OCI-M2 (cell line): ENCODE data around the gene AP3M1.
"Not testable (repeated sequence)": the region's sequence is repeated elsewhere in the genome, so short reads cannot be mapped to it uniquely, and the experiment has no call there.

Experiments used
- DNase-seq: peaks from one replicate; lab custom pipeline; 2025; ENCODE audit not compliant: unreplicated experiment; lab: John Stamatoyannopoulos, UW

Gene AP3M1

GRCh38 chr10:74163319-74164068 is 12.9 kb upstream of the AP3M1 start:
- DNase-seq = no peak

GRCh38 chr10:74160013-74160412 is 9.4 kb upstream of the AP3M1 start:
- DNase-seq = no peak

- DNase-seq = no peak
Measured at GRCh38 chr10:74156919-74157289, 6.3 kb upstream of the AP3M1 start.

- DNase-seq = no peak
Measured at GRCh38 chr10:74153676-74154075, 3.0 kb upstream of the AP3M1 start.

GRCh38 chr10:74153123-74153522 is 2.5 kb upstream of the AP3M1 start:
- DNase-seq = no peak

- no peak for DNase-seq
Measured at GRCh38 chr10:74151879-74152722, 1.5 kb upstream of the AP3M1 start.

GRCh38 chr10:74150990-74151878 is 606 bp upstream of the AP3M1 start, which contains the start of gene ADK:
Gene ADK, plus strand, starts transcription at chr10:74151221. Its CDS starts 58 bp downstream, at chr10:74151279.
- DNase-seq = peak; percentile 79

- not testable (repeated sequence) for DNase-seq
Measured at GRCh38 chr10:74146980-74147379, 3.6 kb downstream of the AP3M1 start.

GRCh38 chr10:74145133-74145532 is 5.5 kb downstream of the AP3M1 start:
- no peak for DNase-seq

- no peak for DNase-seq
Measured at GRCh38 chr10:74140553-74140952, 10.1 kb downstream of the AP3M1 start.

- no peak for DNase-seq
Measured at GRCh38 chr10:74139981-74140380, 10.6 kb downstream of the AP3M1 start.

- DNase-seq = not testable (repeated sequence)
Measured at GRCh38 chr10:74138596-74138995, 12.0 kb downstream of the AP3M1 start.

- no peak for DNase-seq
Measured at GRCh38 chr10:74137992-74138391, 12.6 kb downstream of the AP3M1 start.

GRCh38 chr10:74135452-74135851 is 15.2 kb downstream of the AP3M1 start:
- no peak for DNase-seq

- DNase-seq = no peak
Measured at GRCh38 chr10:74133923-74134820, 16.5 kb downstream of the AP3M1 start.

GRCh38 chr10:74123081-74123480 is 27.5 kb downstream of the AP3M1 start:
- no peak for DNase-seq

- DNase-seq = no peak
Measured at GRCh38 chr10:74122060-74122459, 28.6 kb downstream of the AP3M1 start.

GRCh38 chr10:74121368-74121767 is 29.3 kb downstream of the AP3M1 start:
- no peak for DNase-seq

- DNase-seq = no peak
Measured at GRCh38 chr10:74120911-74121310, 29.7 kb downstream of the AP3M1 start.

- no peak for DNase-seq
Measured at GRCh38 chr10:74118804-74119203, 31.8 kb downstream of the AP3M1 start.
